ENCODE results near the gene CSK. TPM values are rescaled to one million over a fixed set of nuclear protein-coding genes. Genes with fewer than 3 reads are reported as not detected.

The CSK gene
- total RNA-seq, 4 donors from 2014 or later, result 6.4 to 11.7 (median 10.8) TPM

DNA sequence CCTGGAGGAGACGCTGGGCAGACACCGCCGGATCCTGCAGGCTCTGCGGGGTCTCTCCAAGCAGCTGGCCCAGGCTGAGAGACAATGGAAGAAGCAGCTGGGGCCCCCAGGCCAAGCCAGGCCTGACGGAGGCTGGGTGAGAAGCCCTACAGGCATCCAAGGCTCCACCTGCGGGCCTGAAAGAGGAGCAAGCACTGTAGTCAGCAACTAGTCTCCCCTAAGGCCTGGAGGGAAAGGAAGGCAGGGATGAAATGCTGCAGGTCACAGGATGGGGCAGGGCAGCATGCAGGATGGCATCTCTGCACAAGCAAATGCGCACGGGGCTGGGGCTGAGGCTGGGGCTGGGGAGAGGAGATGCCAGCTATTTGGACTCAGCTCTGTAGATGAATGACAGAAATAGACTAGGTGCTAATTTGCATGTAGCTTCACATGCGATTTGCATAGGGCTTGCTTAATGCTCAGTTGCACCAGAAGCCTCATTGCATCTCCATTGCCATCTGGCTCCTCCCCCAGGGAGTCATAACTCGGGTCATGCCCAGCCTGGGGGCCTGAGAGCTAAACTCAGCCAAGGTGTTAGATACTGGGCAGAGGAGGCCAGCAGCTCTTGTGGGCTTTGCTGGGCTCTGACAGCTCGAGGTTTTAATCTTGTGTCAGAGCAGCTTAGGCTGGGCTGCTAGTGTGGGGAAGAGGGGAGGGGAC lies 39.4 kb downstream of the CSK start:
- intact Hi-C loops (cut with DNase I; ENCODE audit: low total_unique reads), result no loop called here
- H3K4me1 ChIP-seq, result peaks cover 0 to 5% of the 10 kb centered on the region in 2 donors
- TF ChIP-seq, protein P1, sequence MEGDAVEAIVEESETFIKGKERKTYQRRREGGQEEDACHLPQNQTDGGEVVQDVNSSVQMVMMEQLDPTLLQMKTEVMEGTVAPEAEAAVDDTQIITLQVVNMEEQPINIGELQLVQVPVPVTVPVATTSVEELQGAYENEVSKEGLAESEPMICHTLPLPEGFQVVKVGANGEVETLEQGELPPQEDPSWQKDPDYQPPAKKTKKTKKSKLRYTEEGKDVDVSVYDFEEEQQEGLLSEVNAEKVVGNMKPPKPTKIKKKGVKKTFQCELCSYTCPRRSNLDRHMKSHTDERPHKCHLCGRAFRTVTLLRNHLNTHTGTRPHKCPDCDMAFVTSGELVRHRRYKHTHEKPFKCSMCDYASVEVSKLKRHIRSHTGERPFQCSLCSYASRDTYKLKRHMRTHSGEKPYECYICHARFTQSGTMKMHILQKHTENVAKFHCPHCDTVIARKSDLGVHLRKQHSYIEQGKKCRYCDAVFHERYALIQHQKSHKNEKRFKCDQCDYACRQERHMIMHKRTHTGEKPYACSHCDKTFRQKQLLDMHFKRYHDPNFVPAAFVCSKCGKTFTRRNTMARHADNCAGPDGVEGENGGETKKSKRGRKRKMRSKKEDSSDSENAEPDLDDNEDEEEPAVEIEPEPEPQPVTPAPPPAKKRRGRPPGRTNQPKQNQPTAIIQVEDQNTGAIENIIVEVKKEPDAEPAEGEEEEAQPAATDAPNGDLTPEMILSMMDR (IDR thresholded peaks at IDR 0.05 in 4 of 5, conservative IDR thresholded peaks at IDR 0.05 in 1 of 5), result no peak
- no peak for TF ChIP-seq POLR2A (IDR thresholded peaks at IDR 0.05)
- in situ Hi-C loops (cut with MboI; ENCODE audit: low sequenced_read_pairs in 4 of 4), result no loop called here
- H3K27ac ChIP-seq, result no peak overlapping the region
- ATAC-seq (no peak), DNase-seq (no peak)
- H3K9me3 ChIP-seq, result no peaks in the 10 kb centered on the region
- H3K36me3 ChIP-seq, result no peaks in the 10 kb centered on the region
- no peak overlapping the region for H3K4me3 ChIP-seq
- H3K27me3 ChIP-seq, result no peaks in the 10 kb centered on the region

DNA sequence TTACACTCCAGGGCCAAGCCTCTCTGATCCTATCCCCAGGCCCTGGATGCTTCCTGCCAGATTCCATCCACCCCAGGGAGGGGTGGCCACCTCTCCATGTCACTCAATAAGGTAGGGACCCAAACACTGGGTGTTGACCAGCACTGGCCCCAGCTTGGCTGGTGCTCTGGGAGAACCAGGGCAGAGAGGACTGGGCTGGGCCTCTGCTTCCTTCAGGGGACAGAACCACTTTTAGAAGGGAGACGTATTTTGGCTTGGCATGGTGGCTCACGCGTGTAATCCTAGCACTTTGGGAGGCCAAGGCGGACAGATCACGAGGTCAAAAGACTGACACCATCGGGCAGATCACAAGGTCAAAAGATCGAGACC lies 39.9 kb downstream of the CSK start:
- TF ChIP-seq POLR2A (IDR thresholded peaks at IDR 0.05), result no peak
- TF ChIP-seq, protein P1 (IDR thresholded peaks at IDR 0.05 in 4 of 5, conservative IDR thresholded peaks at IDR 0.05 in 1 of 5), result no peak
- H3K4me1 ChIP-seq, result peaks cover 0 to 5% of the 10 kb centered on the region in 2 donors
- H3K27ac ChIP-seq, result no peak overlapping the region
- DNase-seq, result no peak
- intact Hi-C loops (cut with DNase I; ENCODE audit: low total_unique reads) (no loop called here), in situ Hi-C loops (cut with MboI; ENCODE audit: low sequenced_read_pairs in 4 of 4) (no loop called here)
- no peak for ATAC-seq
- H3K4me3 ChIP-seq, result no peak overlapping the region
- no peaks in the 10 kb centered on the region for H3K36me3 ChIP-seq
- no peaks in the 10 kb centered on the region for H3K9me3 ChIP-seq
- peaks cover 2 to 3% (median 2%) of the 10 kb centered on the region in 3 donors for H3K27me3 ChIP-seq

DNA sequence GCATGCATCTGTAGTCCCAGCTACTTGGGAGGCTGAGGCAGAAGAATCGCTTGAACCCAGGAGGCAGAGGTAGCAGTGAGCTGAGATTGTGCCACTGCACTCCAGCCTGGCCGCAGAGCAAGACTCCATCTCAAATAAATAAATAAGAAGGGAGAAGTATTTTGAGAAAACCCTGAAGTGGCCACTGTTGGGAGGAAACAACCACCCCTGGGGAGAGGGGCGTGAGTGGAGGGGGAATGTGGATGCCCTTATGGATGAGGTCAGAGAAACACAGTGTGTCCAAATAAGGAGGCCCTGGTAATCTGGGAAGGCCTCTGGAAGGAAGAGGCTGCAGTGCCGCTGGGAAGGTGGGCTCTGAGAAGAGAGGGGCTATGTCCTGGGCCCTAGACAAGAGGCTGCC lies 40.4 kb downstream of the CSK start:
- H3K4me3 ChIP-seq, result no peak overlapping the region
- intact Hi-C loops (cut with DNase I; ENCODE audit: low total_unique reads), result no loop called here
- no peak overlapping the region for H3K27ac ChIP-seq
- H3K27me3 ChIP-seq, result peaks cover 6 to 7% (median 7%) of the 10 kb centered on the region in 3 donors
- DNase-seq (no peak), ATAC-seq (no peak)
- in situ Hi-C loops (cut with MboI; ENCODE audit: low sequenced_read_pairs in 4 of 4), result no loop called here
- H3K9me3 ChIP-seq, result no peaks in the 10 kb centered on the region
- no peaks in the 10 kb centered on the region for H3K36me3 ChIP-seq
- TF ChIP-seq, protein P1 (IDR thresholded peaks at IDR 0.05 in 4 of 5, conservative IDR thresholded peaks at IDR 0.05 in 1 of 5), result no peak
- TF ChIP-seq POLR2A (IDR thresholded peaks at IDR 0.05), result no peak
- peaks cover 0 to 5% of the 10 kb centered on the region in 2 donors for H3K4me1 ChIP-seq

DNA sequence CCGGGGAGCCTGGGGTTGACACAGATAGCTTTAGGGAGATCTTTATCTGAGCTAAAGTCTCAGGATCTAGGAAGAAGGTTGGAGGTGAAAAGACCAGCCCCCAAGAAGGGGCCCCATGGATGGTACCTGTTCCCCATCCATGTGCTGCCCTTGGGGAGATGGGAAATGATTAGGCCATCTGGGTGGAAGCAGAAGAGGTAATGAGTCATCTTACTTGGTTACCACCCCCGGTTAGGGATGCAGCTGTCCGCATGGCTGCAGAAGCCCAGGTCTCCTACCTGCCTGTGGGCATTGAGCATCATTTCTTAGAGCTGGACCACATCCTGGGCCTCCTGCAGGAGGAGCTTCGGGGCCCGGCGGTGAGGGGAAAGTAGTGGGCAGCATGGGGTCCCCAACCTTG lies 41.4 kb downstream of the CSK start:
- ATAC-seq (no peak), DNase-seq (no peak)
- H3K4me1 ChIP-seq, result no peaks in the 10 kb centered on the region
- peaks cover 6 to 13% (median 7%) of the 10 kb centered on the region in 3 donors for H3K27me3 ChIP-seq
- H3K36me3 ChIP-seq, result no peaks in the 10 kb centered on the region
- H3K4me3 ChIP-seq, result no peak overlapping the region
- H3K9me3 ChIP-seq, result no peaks in the 10 kb centered on the region
- no peak overlapping the region for H3K27ac ChIP-seq
- in situ Hi-C loops (cut with MboI; ENCODE audit: low sequenced_read_pairs in 4 of 4) (no loop called here), intact Hi-C loops (cut with DNase I; ENCODE audit: low total_unique reads) (no loop called here)
- TF ChIP-seq, protein P1 (IDR thresholded peaks at IDR 0.05 in 4 of 5, conservative IDR thresholded peaks at IDR 0.05 in 1 of 5), result no peak
- TF ChIP-seq POLR2A (IDR thresholded peaks at IDR 0.05), result no peak

DNA sequence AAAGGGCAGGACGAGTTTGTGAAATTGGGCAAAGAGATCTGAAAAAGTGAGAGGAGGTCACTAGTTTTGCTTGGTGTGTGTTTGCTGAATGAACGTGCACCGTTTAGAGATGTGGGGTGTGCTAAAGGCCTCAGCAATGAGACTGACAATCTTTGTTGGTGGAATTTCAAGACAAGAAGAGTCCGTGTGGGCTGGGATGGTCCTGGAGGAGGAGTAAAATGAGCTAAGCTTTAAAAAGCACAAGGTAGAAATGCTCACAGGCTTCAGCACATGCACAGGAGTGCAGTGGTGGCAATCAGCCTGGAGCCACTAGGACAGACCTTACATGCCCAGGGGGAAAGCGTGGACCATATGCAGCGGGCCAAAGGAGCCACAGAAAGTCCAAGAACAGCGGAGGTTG lies 43.1 kb downstream of the CSK start:
- H3K4me1 ChIP-seq, result no peaks in the 10 kb centered on the region
- intact Hi-C loops (cut with DNase I; ENCODE audit: low total_unique reads) (no loop called here), in situ Hi-C loops (cut with MboI; ENCODE audit: low sequenced_read_pairs in 4 of 4) (no loop called here)
- TF ChIP-seq POLR2A (IDR thresholded peaks at IDR 0.05), result no peak
- TF ChIP-seq, protein P1 (IDR thresholded peaks at IDR 0.05 in 4 of 5, conservative IDR thresholded peaks at IDR 0.05 in 1 of 5), result no peak
- ATAC-seq, result no peak
- no peak for DNase-seq
- no peaks in the 10 kb centered on the region for H3K36me3 ChIP-seq
- H3K4me3 ChIP-seq, result no peak overlapping the region
- no peaks in the 10 kb centered on the region for H3K9me3 ChIP-seq
- no peak overlapping the region for H3K27ac ChIP-seq
- H3K27me3 ChIP-seq, result peaks cover 6 to 13% (median 7%) of the 10 kb centered on the region in 3 donors

Measured in gastrocnemius medialis (tissue), 4 donors.